Measurements from ENCODE around the gene KLC4. TPM values are rescaled to one million over a fixed set of nuclear protein-coding genes. Genes with fewer than 3 reads are reported as not detected.

The KLC4 gene
- total RNA-seq, 3 donors from 2014 or later (not counting 1 experiment from before 2014, with no cell fraction given), result 35.9 to 39.4 (median 37.4) TPM

DNA sequence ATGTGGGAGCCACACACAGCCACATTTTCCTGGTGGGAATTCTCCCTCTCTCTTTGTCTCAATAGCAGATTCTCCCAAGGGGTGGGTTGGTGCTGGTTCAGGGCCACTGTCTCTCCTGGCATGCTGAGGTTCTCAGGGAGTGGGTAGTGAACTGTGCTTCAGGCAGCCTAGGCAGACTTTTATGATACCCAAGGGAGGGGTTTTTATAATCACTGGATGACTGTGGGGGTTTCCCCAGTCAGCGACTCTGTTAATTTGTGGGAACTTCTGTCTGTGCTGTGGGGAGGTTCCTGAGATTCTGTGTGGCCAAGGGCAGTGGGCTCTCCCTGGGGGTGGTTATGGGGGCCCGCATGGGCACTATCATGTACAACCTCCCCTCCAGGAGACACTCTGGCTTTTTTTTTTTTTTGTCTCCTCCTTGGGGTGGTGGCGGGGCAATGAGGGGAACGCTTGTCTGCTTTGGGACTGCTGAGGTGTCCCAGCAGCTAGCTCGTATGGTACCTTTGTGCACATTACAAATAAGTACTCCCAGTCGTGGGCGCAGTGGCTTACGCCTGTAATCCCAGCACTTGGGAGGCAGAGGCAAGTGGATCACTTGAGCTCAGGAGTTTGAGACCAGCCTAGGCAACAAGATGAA lies 26.7 kb downstream of the KLC4 start:
- H3K9me3 ChIP-seq (ENCODE audit: control insufficient read depth, insufficient read depth, low read length), result no peaks in the 10 kb centered on the region
- no peaks in the 10 kb centered on the region for H3K4me1 Mint-ChIP-seq
- peaks cover 0 to under 1% of the 10 kb centered on the region in 2 donors for H3K27me3 Mint-ChIP-seq (ENCODE audit: low read depth in 2 of 2)
- H3K27ac Mint-ChIP-seq, result no peak overlapping the region
- no peaks in the 10 kb centered on the region for H3K36me3 Mint-ChIP-seq
- no peak overlapping the region for H3K27ac ChIP-seq (ENCODE audit: low read length)
- H3K27me3 ChIP-seq (ENCODE audit: control insufficient read depth, insufficient read depth, low read length), result no peaks in the 10 kb centered on the region
- no peaks in the 10 kb centered on the region for H3K4me1 ChIP-seq (ENCODE audit: control insufficient read depth, insufficient read depth, low read length)
- DNase-seq, result no peak
- WGBS (ENCODE audit: insufficient coverage), result 71% methylated on average over 8 of the region's 8 CpGs
- intact Hi-C loops (cut with micrococcal nuclease), result no loop called here
- TF ChIP-seq, protein P1, sequence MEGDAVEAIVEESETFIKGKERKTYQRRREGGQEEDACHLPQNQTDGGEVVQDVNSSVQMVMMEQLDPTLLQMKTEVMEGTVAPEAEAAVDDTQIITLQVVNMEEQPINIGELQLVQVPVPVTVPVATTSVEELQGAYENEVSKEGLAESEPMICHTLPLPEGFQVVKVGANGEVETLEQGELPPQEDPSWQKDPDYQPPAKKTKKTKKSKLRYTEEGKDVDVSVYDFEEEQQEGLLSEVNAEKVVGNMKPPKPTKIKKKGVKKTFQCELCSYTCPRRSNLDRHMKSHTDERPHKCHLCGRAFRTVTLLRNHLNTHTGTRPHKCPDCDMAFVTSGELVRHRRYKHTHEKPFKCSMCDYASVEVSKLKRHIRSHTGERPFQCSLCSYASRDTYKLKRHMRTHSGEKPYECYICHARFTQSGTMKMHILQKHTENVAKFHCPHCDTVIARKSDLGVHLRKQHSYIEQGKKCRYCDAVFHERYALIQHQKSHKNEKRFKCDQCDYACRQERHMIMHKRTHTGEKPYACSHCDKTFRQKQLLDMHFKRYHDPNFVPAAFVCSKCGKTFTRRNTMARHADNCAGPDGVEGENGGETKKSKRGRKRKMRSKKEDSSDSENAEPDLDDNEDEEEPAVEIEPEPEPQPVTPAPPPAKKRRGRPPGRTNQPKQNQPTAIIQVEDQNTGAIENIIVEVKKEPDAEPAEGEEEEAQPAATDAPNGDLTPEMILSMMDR (IDR thresholded peaks at IDR 0.05), result no peak
- no peaks in the 10 kb centered on the region for H3K36me3 ChIP-seq (ENCODE audit: control insufficient read depth, insufficient read depth, low read length)
- no peaks in the 10 kb centered on the region for H3K9me3 Mint-ChIP-seq
- ATAC-seq, result no peak
- H3K4me3 ChIP-seq (ENCODE audit: low read length), result no peak overlapping the region
- no peak overlapping the region for H3K4me3 Mint-ChIP-seq

GRCh38 chr6:43088654-43089056 lies 29.2 kb downstream of the KLC4 start:
- Histone ChIP-seq H3K27me3 (ENCODE audit: control insufficient read depth, insufficient read depth, low read length) (no peaks in the 10 kb centered on the region), H3K4me1 (ENCODE audit: control insufficient read depth, insufficient read depth, low read length) (no peaks in the 10 kb centered on the region), H3K27ac (ENCODE audit: low read length) (no peak overlapping the region), H3K4me3 (ENCODE audit: low read length) (no peak overlapping the region), H3K9me3 (ENCODE audit: control insufficient read depth, insufficient read depth, low read length) (no peaks in the 10 kb centered on the region), H3K36me3 (ENCODE audit: control insufficient read depth, insufficient read depth, low read length) (no peaks in the 10 kb centered on the region)
- DNase-seq (no peak), ATAC-seq (no peak)
- TF ChIP-seq, protein P1 (IDR thresholded peaks at IDR 0.05), result no peak
- peaks cover 0 to 4% of the 10 kb centered on the region in 2 donors for H3K4me1 Mint-ChIP-seq
- H3K4me3 Mint-ChIP-seq, result no peak overlapping the region
- no peak overlapping the region for H3K27ac Mint-ChIP-seq
- no peaks in the 10 kb centered on the region for H3K36me3 Mint-ChIP-seq
- intact Hi-C loops (cut with micrococcal nuclease), result no loop called here
- WGBS (ENCODE audit: insufficient coverage), result 81% methylated on average over 3 of the region's 4 CpGs
- H3K27me3 Mint-ChIP-seq (ENCODE audit: low read depth in 2 of 2), result no peaks in the 10 kb centered on the region
- no peaks in the 10 kb centered on the region for H3K9me3 Mint-ChIP-seq

DNA sequence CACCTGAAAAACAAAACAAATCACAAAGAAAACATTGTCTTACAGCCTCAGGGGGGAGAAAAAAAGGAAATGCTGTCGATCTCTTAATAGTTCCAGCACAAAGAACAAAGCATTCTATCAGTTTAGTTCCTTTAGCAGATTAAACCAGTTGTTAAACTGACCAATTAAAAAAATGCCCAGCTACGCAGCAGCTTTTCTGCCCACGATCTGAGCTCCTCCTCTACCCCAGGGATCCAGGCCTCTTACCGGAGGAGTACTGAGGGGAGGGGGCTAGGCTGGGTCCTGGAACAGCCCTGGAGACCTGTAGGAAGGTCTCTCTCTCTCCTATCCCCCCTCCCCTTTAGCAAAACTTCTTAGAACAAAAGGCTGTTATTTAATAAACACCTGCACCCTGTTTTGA lies 30.0 kb downstream of the KLC4 start:
- Mint-ChIP-seq H3K27ac (no peak overlapping the region), H3K9me3 (no peaks in the 10 kb centered on the region), H3K4me1 (peaks cover 0 to 8% of the 10 kb centered on the region in 2 donors), H3K36me3 (no peaks in the 10 kb centered on the region), H3K4me3 (no peak overlapping the region), H3K27me3 (ENCODE audit: low read depth in 2 of 2) (no peaks in the 10 kb centered on the region)
- Histone ChIP-seq H3K4me3 (ENCODE audit: low read length) (no peak overlapping the region), H3K36me3 (ENCODE audit: control insufficient read depth, insufficient read depth, low read length) (no peaks in the 10 kb centered on the region), H3K9me3 (ENCODE audit: control insufficient read depth, insufficient read depth, low read length) (no peaks in the 10 kb centered on the region), H3K4me1 (ENCODE audit: control insufficient read depth, insufficient read depth, low read length) (no peaks in the 10 kb centered on the region), H3K27me3 (ENCODE audit: control insufficient read depth, insufficient read depth, low read length) (no peaks in the 10 kb centered on the region), H3K27ac (ENCODE audit: low read length) (no peak overlapping the region)
- intact Hi-C loops (cut with micrococcal nuclease), result no loop called here
- ATAC-seq (no peak), DNase-seq (no peak)
- TF ChIP-seq, protein P1 (IDR thresholded peaks at IDR 0.05), result no peak
- WGBS (ENCODE audit: insufficient coverage), result 90% methylated on average over 2 of the region's 4 CpGs
